IMR-90 (cell line): ENCODE measurements around the gene SLC38A7. TPM values are rescaled to one million over a fixed set of nuclear protein-coding genes. Genes with fewer than 3 reads are reported as not detected.

Experiments
- ATAC-seq: fragments of 200-7000 bp; cut with Tn5 transposase; 2 replicates; pipeline ENCODE4 v1.9.1; 2020; ENCODE audit warnings: low read depth, mild to moderate bottlenecking, moderate library complexity
- Bru-seq: library from RNA; stranded (reverse); fragments of 400-500 nt; gene quantifications from one replicate; lab custom pipeline; 2021; lab: Mats Ljungman, UMichigan
- BruChase-seq, 2 experiments: library from RNA; stranded (reverse); fragments of 400-500 nt; gene quantifications; one replicate each; lab custom pipeline; 2021; lab: Mats Ljungman, UMichigan
- BruUV-seq: library from RNA; stranded (reverse); fragments of 400-500 nt; replicated peaks from 2 replicates; lab custom pipeline; 2021; lab: Mats Ljungman, UMichigan
- CTCF ChIA-PET: fragments of 300-600 bp; formaldehyde crosslinking; extraction: SDS; loops from one replicate; lab custom pipeline; 2021; ENCODE audit warnings: antibody characterized with exemption; lab: Yijun Ruan, JAX
- POLR2A ChIA-PET: fragments of 300-600 bp; sonication (Branson Sonifier 250); formaldehyde crosslinking; loops from one replicate; lab custom pipeline; 2022; ENCODE audit warnings: antibody characterized with exemption; ENCODE audit not compliant: unreplicated experiment; lab: Charles Lee
- DNase-seq: peaks from one replicate; pipeline ENCODE4 v3.0.0; 2013
- H2AFZ ChIP-seq: replicated peaks from 2 replicates; pipeline ENCODE3; 2013; ENCODE audit warnings: low read length, mild to moderate bottlenecking; ENCODE audit not compliant: poor library complexity
- H2AK5ac ChIP-seq: 2 replicates; pipeline ENCODE4 v1.6.1; 2013; ENCODE audit warnings: low read depth, low read length, inconsistent platforms
- H2AK9ac ChIP-seq: replicated peaks from 2 replicates; pipeline ENCODE3; 2013; ENCODE audit warnings: mild to moderate bottlenecking, low read depth, low read length, moderate library complexity; ENCODE audit not compliant: poor library complexity
- H2BK120ac ChIP-seq: 2 replicates; pipeline ENCODE4 v1.6.1; 2013; ENCODE audit warnings: low read depth, low read length, inconsistent platforms
- H2BK15ac ChIP-seq: 3 replicates; pipeline ENCODE4 v1.6.1; 2013; ENCODE audit warnings: low read depth, low read length, inconsistent platforms
- H2BK20ac ChIP-seq: 2 replicates; pipeline ENCODE4 v1.6.1; 2013; ENCODE audit warnings: low read depth, mild to moderate bottlenecking, inconsistent platforms, low read length, moderate library complexity
- H2BK5ac ChIP-seq: 2 replicates; pipeline ENCODE4 v1.6.1; 2013; ENCODE audit warnings: mild to moderate bottlenecking, low read depth, low read length, inconsistent platforms; ENCODE audit not compliant: poor library complexity, severe bottlenecking
- H3K14ac ChIP-seq: replicated peaks from 2 replicates; pipeline ENCODE4 v1.6.1; 2013; ENCODE audit warnings: low read depth, low read length, inconsistent platforms
- H3K18ac ChIP-seq: 2 replicates; pipeline ENCODE4 v1.6.1; 2013; ENCODE audit warnings: low read depth, low read length, control low read depth
- H3K23ac ChIP-seq: 2 replicates; pipeline ENCODE4 v1.6.1; 2013; ENCODE audit warnings: low read depth, low read length, inconsistent platforms
- H3K27ac ChIP-seq: 2 replicates; pipeline ENCODE4 v1.5.1; 2013; ENCODE audit warnings: mild to moderate bottlenecking, control low read depth, low read length; ENCODE audit not compliant: insufficient read depth
- H3K27me3 ChIP-seq: 2 replicates; pipeline ENCODE4 v1.6.1; 2013; ENCODE audit warnings: low read length; ENCODE audit not compliant: control insufficient read depth, insufficient read depth
- H3K36me3 ChIP-seq: 2 replicates; pipeline ENCODE4 v1.6.1; 2013; ENCODE audit warnings: low read length, mixed read lengths; ENCODE audit not compliant: control insufficient read depth, insufficient read depth
- H3K4ac ChIP-seq: 2 replicates; pipeline ENCODE4 v1.6.1; 2013; ENCODE audit warnings: low read depth, low read length, inconsistent platforms
- H3K4me1 ChIP-seq: 2 replicates; pipeline ENCODE4 v1.6.1; 2013; ENCODE audit warnings: low read length, mixed read lengths; ENCODE audit not compliant: control insufficient read depth, insufficient read depth
- H3K4me2 ChIP-seq: 2 replicates; pipeline ENCODE4 v1.6.1; 2013; ENCODE audit warnings: low read depth, mild to moderate bottlenecking, control low read depth, low read length, moderate library complexity
- H3K4me3 ChIP-seq: 2 replicates; pipeline ENCODE4 v1.5.1; 2013; ENCODE audit warnings: low read depth, mild to moderate bottlenecking, control low read depth, low read length, moderate library complexity; ENCODE audit not compliant: insufficient read depth
- H3K56ac ChIP-seq: 2 replicates; pipeline ENCODE4 v1.6.1; 2013; ENCODE audit warnings: low read length, inconsistent platforms; ENCODE audit not compliant: insufficient read depth; ENCODE audit errors: extremely low read depth
- H3K79me1 ChIP-seq, 2 experiments: 2 replicates each; pipeline ENCODE4 v1.6.1; 2013; ENCODE audit warnings: low read length in 2 of 2, inconsistent platforms in 1 of 2, low read depth in 1 of 2
- H3K9ac ChIP-seq: 2 replicates; pipeline ENCODE4 v1.6.1; 2013; ENCODE audit warnings: low read depth, low read length, control low read depth
- H3K9me1 ChIP-seq: 2 replicates; pipeline ENCODE4 v1.6.1; 2013; ENCODE audit warnings: low read length, inconsistent platforms; ENCODE audit not compliant: insufficient read depth
- H3K9me3 ChIP-seq: 2 replicates; pipeline ENCODE4 v1.6.1; 2013; ENCODE audit warnings: low read length; ENCODE audit not compliant: control insufficient read depth, insufficient read depth
- H4K20me1 ChIP-seq: 2 replicates; pipeline ENCODE4 v1.6.1; 2013; ENCODE audit warnings: low read length, inconsistent platforms; ENCODE audit not compliant: insufficient read depth
- H4K5ac ChIP-seq: 2 replicates; pipeline ENCODE4 v1.6.1; 2013; ENCODE audit warnings: mild to moderate bottlenecking, low read depth, low read length, control low read depth
- H4K8ac ChIP-seq, 2 experiments: 2 replicates each; pipeline ENCODE4 v1.6.1; 2013; ENCODE audit warnings: low read depth in 2 of 2, low read length in 2 of 2, control low read depth in 1 of 2, inconsistent platforms in 1 of 2
- H4K91ac ChIP-seq: 2 replicates; pipeline ENCODE4 v1.6.1; 2013; ENCODE audit warnings: low read depth, low read length, inconsistent platforms; ENCODE audit not compliant: insufficient read depth
- CEBPB ChIP-seq: IDR thresholded peaks from 2 replicates; pipeline ENCODE4 v1.6.1; 2012; ENCODE audit warnings: low read depth, low read length, improper control_type of control experiment
- CHD1 ChIP-seq: IDR thresholded peaks from 2 replicates; pipeline ENCODE4 v1.6.1; 2012; ENCODE audit warnings: low read depth, low read length, improper control_type of control experiment
- FOS ChIP-seq: fragments of 150-350 bp; IDR thresholded peaks from 2 replicates; pipeline ENCODE4 v1.6.1; 2016; ENCODE audit warnings: low read depth, low read length
- MAFK ChIP-seq: IDR thresholded peaks from 2 replicates; pipeline ENCODE4 v1.6.1; 2012; ENCODE audit warnings: low read depth, low read length, improper control_type of control experiment
- MAZ ChIP-seq: IDR thresholded peaks from 2 replicates; pipeline ENCODE4 v1.6.1; 2012; ENCODE audit warnings: low read depth, mild to moderate bottlenecking, low read length, improper control_type of control experiment, moderate library complexity, borderline replicate concordance
- RAD21 ChIP-seq: IDR thresholded peaks from 2 replicates; pipeline ENCODE4 v1.6.1; 2012; ENCODE audit warnings: low read length, improper control_type of control experiment
- WGBS, 2 experiments: methylation state at CpG; one replicate each; pipeline versions ENCODE4 v1.1.5 to v1.1.7; 2013; ENCODE audit warnings: missing lambda C conversion rate in 2 of 2; ENCODE audit not compliant: insufficient read length in 1 of 2; ENCODE audit errors: extremely low coverage in 2 of 2; 5-methylcytosine and 5-hydroxymethylcytosine counted together
- dilution Hi-C: fragments of 300-500 bp; cut with HindIII; formaldehyde crosslinking; loops from one replicate; pipeline ENCODE4 v1.14.3; 2018; ENCODE audit warnings: low sequenced_read_pairs; ENCODE audit not compliant: unreplicated experiment
- in situ Hi-C: fragments of 300-500 bp; cut with MboI; formaldehyde crosslinking; loops from 3 replicates; pipeline ENCODE4 v1.14.3; 2019; ENCODE audit warnings: low sequenced_read_pairs, inconsistent platforms, mixed read lengths
- intact Hi-C: fragments of 100-400 bp; cut with micrococcal nuclease; formaldehyde crosslinking; loops from 2 replicates; pipeline ENCODE4 v1.10.0; 2022
- long read RNA-seq: library from polyadenylated mRNA; unstranded; transcript quantifications from one replicate; pipeline ENCODE4 v2.0.0, GENCODE V29; 2021; ENCODE audit not compliant: unreplicated experiment
- polyA plus RNA-seq, 3 experiments: library from polyadenylated mRNA; depleted of rRNA; stranded (reverse); fragments of >200 nt; gene quantifications; 2 replicates each; pipeline ENCODE4 v1.2.3, GENCODE V29; 2012; ENCODE audit warnings: low replicate concordance in 1 of 3
- total RNA-seq: library from RNA; depleted of rRNA; stranded (reverse); fragments of >200 nt; gene quantifications from 2 replicates; pipeline ENCODE4 v1.2.3, GENCODE V29; 2012; rRNA removed
- TF ChIP-seq, protein P1 (sequence below): fragments of 150-350 bp; IDR thresholded peaks from 2 replicates; pipeline ENCODE4 v1.6.1; 2017; ENCODE audit warnings: mild to moderate bottlenecking, antibody characterized with exemption, low read length, low read depth
- TF ChIP-seq, protein P2 (sequence below): fragments of 150-350 bp; IDR thresholded peaks from 2 replicates; pipeline ENCODE4 v1.6.1; 2016; ENCODE audit warnings: low read depth, mild to moderate bottlenecking, low read length, moderate library complexity, borderline replicate concordance
- TF ChIP-seq, protein P3 (sequence below): conservative IDR thresholded peaks from 2 replicates; pipeline ENCODE4 v1.5.1; 2012; ENCODE audit warnings: mild to moderate bottlenecking, low read depth, low read length, improper control_type of control experiment

Gene SLC38A7, protein sequence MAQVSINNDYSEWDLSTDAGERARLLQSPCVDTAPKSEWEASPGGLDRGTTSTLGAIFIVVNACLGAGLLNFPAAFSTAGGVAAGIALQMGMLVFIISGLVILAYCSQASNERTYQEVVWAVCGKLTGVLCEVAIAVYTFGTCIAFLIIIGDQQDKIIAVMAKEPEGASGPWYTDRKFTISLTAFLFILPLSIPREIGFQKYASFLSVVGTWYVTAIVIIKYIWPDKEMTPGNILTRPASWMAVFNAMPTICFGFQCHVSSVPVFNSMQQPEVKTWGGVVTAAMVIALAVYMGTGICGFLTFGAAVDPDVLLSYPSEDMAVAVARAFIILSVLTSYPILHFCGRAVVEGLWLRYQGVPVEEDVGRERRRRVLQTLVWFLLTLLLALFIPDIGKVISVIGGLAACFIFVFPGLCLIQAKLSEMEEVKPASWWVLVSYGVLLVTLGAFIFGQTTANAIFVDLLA
- total RNA-seq (13.6 and 14.7 TPM in 2 replicates), polyA plus RNA-seq (2012; rRNA removed) (16.4 and 16.7 TPM in 2 replicates), Bru-seq, nascent RNA (percentile 69 among the genes with signal in this experiment), BruChase-seq, experiment 1, labeled RNA remaining after a 6-hour chase (percentile 78 among the genes with signal in this experiment), BruChase-seq, experiment 2, labeled RNA remaining after a 2-hour chase (percentile 73 among the genes with signal in this experiment)
- 4.4 and 10.5 TPM in 2 replicates for polyA plus RNA-seq (2012; cell fraction: cytosol; rRNA removed)
- 35.0 and 49.3 TPM in 2 replicates for polyA plus RNA-seq (2012; cell fraction: nucleus; rRNA removed; ENCODE audit: low replicate concordance)
- long read RNA-seq, full-length matches to known transcripts = 21 of 37 reads
- long read RNA-seq, partial matches to known transcripts = 2 of 37 reads
- long read RNA-seq, other reads (novel, unspliced or antisense) = 14 of 37 reads

DNA sequence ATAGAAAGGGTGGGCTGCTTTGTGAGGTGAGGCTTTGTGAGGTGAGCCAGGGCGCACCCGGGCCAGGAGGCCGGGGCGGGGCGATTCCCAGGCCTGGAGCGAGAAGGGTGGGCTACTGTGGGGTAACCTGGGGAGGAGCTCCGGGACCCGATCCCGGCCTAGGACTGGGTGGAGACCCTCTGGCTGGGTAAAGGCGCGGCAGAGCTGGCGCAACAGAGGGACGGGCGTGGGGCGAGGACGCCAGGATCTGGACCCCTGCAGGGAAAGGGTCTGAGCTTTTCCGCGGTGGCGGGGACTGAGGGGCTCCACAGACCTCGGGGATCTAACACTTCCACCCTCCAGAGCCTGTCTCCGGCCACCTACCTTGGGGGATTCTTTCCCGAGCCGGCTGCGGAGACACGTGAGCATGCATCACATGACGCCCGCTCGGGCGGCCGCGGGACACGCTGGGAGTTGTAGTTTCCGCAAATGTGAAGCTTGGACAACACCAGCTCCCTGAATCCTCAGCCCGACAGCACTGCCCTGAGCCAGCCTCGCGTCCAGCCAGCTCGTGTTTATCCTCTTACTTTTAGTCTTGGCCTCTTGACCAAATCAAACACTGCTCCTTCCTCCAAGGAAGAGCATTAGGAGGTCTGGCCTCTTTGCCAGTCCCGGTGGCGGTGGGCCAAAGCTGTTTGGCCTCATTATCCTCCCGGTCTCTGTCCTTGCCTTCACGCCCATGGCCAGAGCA, at the start of gene SLC38A7:
Gene SLC38A7 (minus strand): TSS at position 417 of the 730 bp plus-strand sequence. CDS start 4,644 bp downstream, outside the sequence.
- peaks cover 8% of the 10 kb centered on the region for H3K4me1 ChIP-seq
- WGBS, 2 experiments = 8% methylated on average over 5 of the region's 41 CpGs; no CpG with 5 or more reads in 1 of the 2 experiments
- H2BK120ac ChIP-seq = peak within 1 kb of the TSS; percentile 84; the same call in 1 of the 2 replicates
- peak within 1 kb of the TSS; percentile 98 for H4K5ac ChIP-seq
- intact Hi-C loops = no loop called here
- H3K27me3 ChIP-seq = no peaks in the 10 kb centered on the region
- no peaks in the 10 kb centered on the region for H3K9me3 ChIP-seq
- peak within 1 kb of the TSS; percentile 96 for H3K4me2 ChIP-seq
- H4K20me1 ChIP-seq = no peaks in the 10 kb centered on the region; the same call in 1 of the 2 replicates
- BruUV-seq = TSS peak; percentile 56
- H3K4me3 ChIP-seq = peak within 1 kb of the TSS; percentile 86
- peak within 1 kb of the TSS; percentile 16; the same call in 1 of the 3 replicates for H2BK15ac ChIP-seq
- peak within 1 kb of the TSS; percentile 82 for H3K14ac ChIP-seq
- peaks cover 14% of the 10 kb centered on the region; the same call in 1 of the 2 replicates for H3K36me3 ChIP-seq
- H3K9ac ChIP-seq = peak within 1 kb of the TSS; percentile 82
- peaks cover 15% of the 10 kb centered on the region for H3K9me1 ChIP-seq
- POLR2A ChIA-PET = no interaction called here
- in situ Hi-C loops = no loop called here
- peak within 1 kb of the TSS; percentile 67 for H3K27ac ChIP-seq
- peak within 1 kb of the TSS; percentile 99 for H2AFZ ChIP-seq
- peaks cover 10 to 32% of the 10 kb centered on the region in 2 experiments for H3K79me1 ChIP-seq
- peak within 1 kb of the TSS; percentile 92 for H2AK9ac ChIP-seq
- H2AK5ac ChIP-seq = peak within 1 kb of the TSS; percentile 12; the same call in 1 of the 2 replicates
- H4K91ac ChIP-seq = peak within 1 kb of the TSS; percentile 45
- DNase-seq (peak; percentile 80), ATAC-seq (peak; percentile 94)
- dilution Hi-C loops = no loop called here
- H2BK20ac ChIP-seq = peak within 1 kb of the TSS; percentile 64
- H2BK5ac ChIP-seq = peak within 1 kb of the TSS; percentile 69
- peak within 1 kb of the TSS; percentile 62 for H3K56ac ChIP-seq
- H3K23ac ChIP-seq = peak within 1 kb of the TSS; percentile 90
- CTCF ChIA-PET = interaction anchor here (0.7 kb wide), 1 partner anchor 976 kb away, joined by 4 read pairs; no protein-coding TSS in a partner anchor
- peak within 1 kb of the TSS; percentile 78 for H3K4ac ChIP-seq
- peak within 1 kb of the TSS; percentile 80 for H3K18ac ChIP-seq
- H4K8ac ChIP-seq = peak within 1 kb of the TSS; percentile 14 to 98
- no peak for TF ChIP-seq CHD1
- TF ChIP-seq, protein P1, sequence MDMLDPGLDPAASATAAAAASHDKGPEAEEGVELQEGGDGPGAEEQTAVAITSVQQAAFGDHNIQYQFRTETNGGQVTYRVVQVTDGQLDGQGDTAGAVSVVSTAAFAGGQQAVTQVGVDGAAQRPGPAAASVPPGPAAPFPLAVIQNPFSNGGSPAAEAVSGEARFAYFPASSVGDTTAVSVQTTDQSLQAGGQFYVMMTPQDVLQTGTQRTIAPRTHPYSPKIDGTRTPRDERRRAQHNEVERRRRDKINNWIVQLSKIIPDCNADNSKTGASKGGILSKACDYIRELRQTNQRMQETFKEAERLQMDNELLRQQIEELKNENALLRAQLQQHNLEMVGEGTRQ = peak; percentile 100
- TF ChIP-seq CEBPB = no peak
- TF ChIP-seq MAZ = no peak
- TF ChIP-seq, protein P2, sequence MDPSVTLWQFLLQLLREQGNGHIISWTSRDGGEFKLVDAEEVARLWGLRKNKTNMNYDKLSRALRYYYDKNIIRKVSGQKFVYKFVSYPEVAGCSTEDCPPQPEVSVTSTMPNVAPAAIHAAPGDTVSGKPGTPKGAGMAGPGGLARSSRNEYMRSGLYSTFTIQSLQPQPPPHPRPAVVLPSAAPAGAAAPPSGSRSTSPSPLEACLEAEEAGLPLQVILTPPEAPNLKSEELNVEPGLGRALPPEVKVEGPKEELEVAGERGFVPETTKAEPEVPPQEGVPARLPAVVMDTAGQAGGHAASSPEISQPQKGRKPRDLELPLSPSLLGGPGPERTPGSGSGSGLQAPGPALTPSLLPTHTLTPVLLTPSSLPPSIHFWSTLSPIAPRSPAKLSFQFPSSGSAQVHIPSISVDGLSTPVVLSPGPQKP = no peak
- no peak for TF ChIP-seq MAFK
- peak; percentile 54; the same call in 1 of the 2 replicates for TF ChIP-seq FOS
- TF ChIP-seq, protein P3, sequence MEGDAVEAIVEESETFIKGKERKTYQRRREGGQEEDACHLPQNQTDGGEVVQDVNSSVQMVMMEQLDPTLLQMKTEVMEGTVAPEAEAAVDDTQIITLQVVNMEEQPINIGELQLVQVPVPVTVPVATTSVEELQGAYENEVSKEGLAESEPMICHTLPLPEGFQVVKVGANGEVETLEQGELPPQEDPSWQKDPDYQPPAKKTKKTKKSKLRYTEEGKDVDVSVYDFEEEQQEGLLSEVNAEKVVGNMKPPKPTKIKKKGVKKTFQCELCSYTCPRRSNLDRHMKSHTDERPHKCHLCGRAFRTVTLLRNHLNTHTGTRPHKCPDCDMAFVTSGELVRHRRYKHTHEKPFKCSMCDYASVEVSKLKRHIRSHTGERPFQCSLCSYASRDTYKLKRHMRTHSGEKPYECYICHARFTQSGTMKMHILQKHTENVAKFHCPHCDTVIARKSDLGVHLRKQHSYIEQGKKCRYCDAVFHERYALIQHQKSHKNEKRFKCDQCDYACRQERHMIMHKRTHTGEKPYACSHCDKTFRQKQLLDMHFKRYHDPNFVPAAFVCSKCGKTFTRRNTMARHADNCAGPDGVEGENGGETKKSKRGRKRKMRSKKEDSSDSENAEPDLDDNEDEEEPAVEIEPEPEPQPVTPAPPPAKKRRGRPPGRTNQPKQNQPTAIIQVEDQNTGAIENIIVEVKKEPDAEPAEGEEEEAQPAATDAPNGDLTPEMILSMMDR = no peak
- no peak for TF ChIP-seq RAD21
